GM13977 (cell line): ENCODE results near the gene PAXX.

ENCODE experiments used
- DNase-seq: peaks from one replicate; pipeline ENCODE4 v3.0.0; 2012; ENCODE audit warnings: low spot score
- CTCF ChIP-seq: IDR thresholded peaks from 2 replicates; pipeline ENCODE4 v1.5.1; 2012; ENCODE audit warnings: mild to moderate bottlenecking, control low read depth; ENCODE audit not compliant: insufficient read depth; ENCODE audit errors: extremely low read depth, missing control alignments
- in situ Hi-C: fragments of 300-500 bp; cut with MboI; formaldehyde crosslinking; loops from one replicate; pipeline ENCODE4 v1.12.0; 2022; ENCODE audit warnings: low sequenced_read_pairs, low pct_unique_long_range_greater_than_20kb, mixed read lengths, inconsistent platforms; ENCODE audit not compliant: unreplicated experiment

Gene PAXX

GRCh38 chr9:136945333-136946227 lies 46.6 kb upstream of the PAXX start:
- in situ Hi-C loops = no loop called here
- no peak for DNase-seq
- no peak for TF ChIP-seq CTCF

DNA sequence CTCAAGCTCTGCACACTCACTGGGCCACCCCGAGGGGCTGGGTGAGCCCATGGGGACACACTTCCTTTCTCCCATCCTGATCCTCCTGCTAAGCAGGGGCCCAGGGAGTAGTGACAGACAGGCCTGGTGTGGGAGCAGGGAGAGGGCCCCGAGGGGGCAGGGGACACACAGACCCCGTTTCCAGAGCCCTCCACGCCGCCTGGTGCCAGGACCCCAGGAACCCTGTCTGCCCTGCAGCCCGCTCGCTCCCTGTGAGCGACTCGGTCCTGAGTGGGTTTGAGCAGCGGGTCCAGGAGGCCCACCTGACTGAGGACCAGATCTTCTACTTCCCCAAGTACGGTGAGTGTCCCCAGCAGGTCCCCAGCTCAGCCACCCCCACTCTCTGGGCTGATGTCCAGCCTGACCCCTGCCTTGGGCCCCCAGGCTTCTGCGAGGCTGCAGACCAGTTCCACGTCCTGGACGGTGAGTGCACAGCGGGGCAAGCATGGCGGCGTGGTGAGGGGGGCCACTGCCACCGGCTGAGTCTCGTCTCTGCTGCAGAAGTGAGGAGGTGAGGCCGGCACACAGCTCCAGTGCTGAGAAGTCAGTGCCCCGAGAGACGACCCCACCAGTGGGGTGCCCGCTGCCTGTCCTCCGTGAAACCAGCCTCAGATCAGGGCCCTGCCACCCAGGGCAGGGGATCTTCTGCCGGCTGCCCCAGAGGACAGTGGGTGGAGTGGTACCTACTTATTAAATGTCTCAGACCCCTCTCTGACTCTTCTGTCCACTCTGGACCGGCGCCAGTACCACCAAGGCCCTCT lies 45.8 kb upstream of the PAXX start:
- no peak for TF ChIP-seq CTCF
- in situ Hi-C loops = no loop called here
- no peak for DNase-seq

GRCh38 chr9:136947028-136947891 lies 45.0 kb upstream of the PAXX start:
- in situ Hi-C loops = no loop called here
- TF ChIP-seq CTCF = no peak
- DNase-seq = no peak

DNA sequence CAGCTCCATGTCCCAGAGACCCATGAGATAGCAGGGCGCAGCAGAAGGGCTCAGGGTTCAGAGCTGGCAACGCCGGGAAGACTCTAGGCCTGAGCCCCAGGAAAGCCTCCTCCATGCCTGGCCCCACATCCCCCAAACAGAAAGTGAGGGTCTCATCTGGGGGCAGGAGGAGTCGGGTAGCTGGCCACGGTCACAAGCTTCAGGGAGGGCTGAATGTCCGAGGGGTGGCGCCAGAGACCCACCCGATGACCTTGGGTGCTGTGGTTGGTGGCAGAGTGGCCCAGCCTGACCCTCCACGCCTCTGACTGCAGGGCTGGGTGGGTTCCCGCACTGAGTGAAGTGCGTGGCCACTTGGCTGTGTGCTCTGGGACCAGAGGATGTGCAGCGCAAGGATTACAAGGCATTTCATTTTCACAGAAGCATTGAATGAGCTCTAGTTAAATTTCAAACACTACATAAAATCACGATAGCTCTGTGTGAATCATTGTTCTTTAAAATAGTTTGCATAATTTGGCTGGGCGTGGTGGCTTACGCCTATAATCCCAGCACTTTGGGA lies 44.2 kb upstream of the PAXX start:
- no peak for DNase-seq
- in situ Hi-C loops = no loop called here
- peak; percentile 71 for TF ChIP-seq CTCF

- in situ Hi-C loops = no loop called here
- DNase-seq = no peak
- no peak for TF ChIP-seq CTCF
Measured at GRCh38 chr9:136949239-136949816, 42.9 kb upstream of the PAXX start.
